Stimulated activated naive CD8-positive, alpha-beta T cell treated with anti-CD3 and anti-CD28 coated beads, Interleukin-15, Interleukin-2, amounts not matched to agents 100 ng/mL and 50 ng/mL, for 24 hours (primary cell): ENCODE measurements around the gene MVK.
A peak's percentile ranks its signal among the peaks of the same experiment; 100 is the strongest.

Source experiments
- H3K27ac Mint-ChIP-seq: one replicate; pipeline ENCODE4 v1.8.0; 2021; ENCODE audit warnings: mild to moderate bottlenecking, mixed read lengths
- H3K27me3 Mint-ChIP-seq: one replicate; pipeline ENCODE4 v1.8.0; 2021; ENCODE audit warnings: mixed read lengths
- H3K36me3 Mint-ChIP-seq: one replicate; pipeline ENCODE4 v1.8.0; 2021; ENCODE audit warnings: low read depth, mixed read lengths
- H3K4me1 Mint-ChIP-seq: one replicate; pipeline ENCODE4 v1.8.0; 2021; ENCODE audit warnings: low read depth, mixed read lengths
- H3K4me3 Mint-ChIP-seq: one replicate; pipeline ENCODE4 v1.8.0; 2021; ENCODE audit warnings: mild to moderate bottlenecking, mixed read lengths
- H3K9me3 Mint-ChIP-seq: one replicate; pipeline ENCODE4 v1.8.0; 2021; ENCODE audit warnings: mixed read lengths

The MVK gene

DNA sequence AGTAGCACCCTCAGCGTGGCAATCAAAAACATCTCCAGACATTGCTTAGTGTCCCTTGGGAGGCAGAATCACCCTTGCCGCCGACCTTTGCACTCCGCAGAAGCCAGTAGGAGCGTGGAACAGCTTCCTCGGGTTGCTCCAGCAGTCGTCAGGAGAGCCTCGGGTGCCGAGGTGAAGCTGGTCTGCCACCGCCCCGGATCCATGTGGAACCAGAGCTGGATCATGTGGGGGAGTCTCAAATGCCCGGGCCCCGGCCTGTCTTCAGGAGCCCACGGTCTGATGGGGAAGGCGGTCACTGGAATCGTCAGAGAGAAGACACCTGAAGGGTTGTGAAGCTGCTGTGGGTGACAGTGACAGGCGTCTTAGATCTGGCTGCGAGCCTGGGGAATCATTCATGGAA lies 14.3 kb downstream of the MVK start:
- Mint-ChIP-seq H3K4me1 (no peaks in the 10 kb centered on the region), H3K36me3 (peaks cover 15% of the 10 kb centered on the region), H3K27ac (no peak overlapping the region), H3K27me3 (no peaks in the 10 kb centered on the region), H3K4me3 (no peak overlapping the region), H3K9me3 (no peaks in the 10 kb centered on the region)

DNA sequence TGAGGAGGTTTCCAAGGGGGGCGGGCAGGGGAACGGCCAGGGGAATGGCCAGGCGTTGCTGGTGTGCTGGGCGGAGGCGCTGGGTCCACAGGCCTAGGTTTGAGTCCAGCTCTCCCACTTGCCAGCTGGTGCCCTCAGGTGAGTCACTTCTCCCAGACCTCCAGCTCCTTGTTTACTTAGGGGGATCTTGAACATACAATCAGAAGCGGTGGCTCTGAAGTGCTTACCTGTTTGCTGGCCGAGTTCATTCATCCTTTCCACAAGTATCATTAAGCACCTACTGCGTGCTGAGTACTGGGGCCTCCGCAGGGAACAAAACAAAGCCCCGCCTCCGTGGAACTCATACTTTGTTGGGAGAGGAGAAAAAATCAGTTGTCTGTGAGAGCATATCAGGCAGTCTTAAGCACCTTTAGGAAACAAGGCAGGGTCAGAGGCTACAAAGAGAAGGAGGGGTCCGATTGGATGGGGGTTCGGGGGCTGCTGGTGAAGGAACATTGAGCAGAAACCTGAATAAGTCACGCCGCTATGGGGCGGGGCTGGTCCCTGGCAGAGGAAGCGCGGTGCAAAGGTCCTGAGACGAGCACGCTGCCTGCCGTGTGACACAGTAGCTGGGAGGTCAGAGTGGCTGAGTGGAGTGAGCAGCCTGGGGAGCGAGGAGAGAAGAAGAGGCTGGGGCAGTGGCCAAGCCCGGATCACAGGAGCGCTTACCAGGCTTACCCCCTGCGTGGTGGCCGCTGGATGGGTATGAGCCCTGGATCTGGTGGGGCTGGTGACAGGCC lies 15.1 kb downstream of the MVK start:
- no peaks in the 10 kb centered on the region for H3K4me1 Mint-ChIP-seq
- no peaks in the 10 kb centered on the region for H3K27me3 Mint-ChIP-seq
- H3K36me3 Mint-ChIP-seq: peaks cover 14% of the 10 kb centered on the region
- H3K9me3 Mint-ChIP-seq: no peaks in the 10 kb centered on the region
- no peak overlapping the region for H3K4me3 Mint-ChIP-seq
- no peak overlapping the region for H3K27ac Mint-ChIP-seq

DNA sequence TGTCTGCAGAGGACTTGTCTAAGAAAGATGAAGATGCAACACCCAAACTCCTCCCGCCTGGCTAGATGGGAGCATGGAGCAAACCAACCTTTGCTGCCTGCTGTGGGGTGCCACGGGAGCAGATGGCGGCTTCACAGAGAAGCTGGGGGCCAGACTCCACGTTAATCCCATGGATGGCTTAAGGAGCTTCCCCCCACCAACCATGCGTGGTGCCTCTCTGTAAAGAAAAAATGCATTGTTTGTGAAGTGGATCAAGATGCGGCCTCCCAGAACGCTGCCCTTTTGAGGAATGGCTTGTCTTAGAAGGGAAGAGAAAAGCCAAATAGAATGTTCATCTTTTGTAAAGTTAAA lies 15.6 kb downstream of the MVK start:
- Mint-ChIP-seq H3K4me1 (peaks cover under 1% of the 10 kb centered on the region), H3K27ac (no peak overlapping the region), H3K9me3 (no peaks in the 10 kb centered on the region), H3K36me3 (peaks cover 9% of the 10 kb centered on the region), H3K4me3 (no peak overlapping the region), H3K27me3 (no peaks in the 10 kb centered on the region)

DNA sequence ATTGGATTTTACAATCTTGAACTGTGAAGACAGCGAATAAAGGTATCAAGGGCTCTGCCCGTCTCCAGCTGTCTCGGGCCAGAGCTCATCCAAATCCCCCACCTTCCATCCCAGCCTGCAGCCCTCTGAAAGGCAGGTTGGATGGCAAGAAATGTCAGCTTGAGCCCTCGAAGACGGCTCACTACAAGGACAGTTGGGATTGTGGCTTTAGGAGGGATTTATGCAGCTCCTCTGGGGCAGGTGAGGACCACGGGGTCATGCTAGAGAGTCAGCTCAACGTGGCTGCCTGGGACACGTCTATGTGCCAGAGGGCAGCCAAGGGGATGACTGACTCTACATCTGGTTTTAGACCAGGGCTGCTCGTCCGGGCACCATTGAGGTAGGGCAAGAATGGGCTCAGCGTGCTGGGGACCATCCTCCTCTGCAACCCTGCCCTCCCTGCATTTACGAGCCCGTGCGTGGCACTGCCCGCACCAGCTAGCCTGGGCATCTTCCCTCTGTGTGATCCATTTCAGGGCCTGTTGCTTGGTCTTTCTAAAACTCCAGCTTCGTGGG lies 16.2 kb downstream of the MVK start:
- Mint-ChIP-seq H3K4me3 (no peak overlapping the region), H3K36me3 (peaks cover 8% of the 10 kb centered on the region), H3K9me3 (no peaks in the 10 kb centered on the region), H3K27me3 (no peaks in the 10 kb centered on the region), H3K4me1 (peaks cover 6% of the 10 kb centered on the region), H3K27ac (no peak overlapping the region)

DNA sequence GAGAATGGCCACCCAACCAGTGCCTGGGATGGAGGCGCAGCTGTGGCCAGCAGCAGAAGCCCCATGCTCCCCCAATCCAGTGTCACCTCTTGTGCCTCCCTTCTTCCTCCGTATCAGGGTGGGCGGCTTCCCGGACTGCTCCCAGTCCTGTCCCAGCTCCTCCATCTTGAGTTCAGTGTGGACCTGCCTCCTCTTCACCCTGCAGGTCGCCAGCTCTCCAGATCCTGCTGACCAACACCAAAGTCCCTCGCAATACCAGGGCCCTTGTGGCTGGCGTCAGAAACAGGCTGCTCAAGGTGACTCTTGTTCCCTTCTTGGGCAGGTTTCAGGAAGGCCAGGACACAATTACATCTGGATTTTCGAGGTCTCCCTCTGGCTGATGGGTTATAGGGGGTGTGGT lies 17.0 kb downstream of the MVK start:
- Mint-ChIP-seq H3K4me1 (peaks cover 14% of the 10 kb centered on the region), H3K4me3 (no peak overlapping the region), H3K9me3 (no peaks in the 10 kb centered on the region), H3K27ac (no peak overlapping the region), H3K36me3 (peaks cover 8% of the 10 kb centered on the region), H3K27me3 (no peaks in the 10 kb centered on the region)

DNA sequence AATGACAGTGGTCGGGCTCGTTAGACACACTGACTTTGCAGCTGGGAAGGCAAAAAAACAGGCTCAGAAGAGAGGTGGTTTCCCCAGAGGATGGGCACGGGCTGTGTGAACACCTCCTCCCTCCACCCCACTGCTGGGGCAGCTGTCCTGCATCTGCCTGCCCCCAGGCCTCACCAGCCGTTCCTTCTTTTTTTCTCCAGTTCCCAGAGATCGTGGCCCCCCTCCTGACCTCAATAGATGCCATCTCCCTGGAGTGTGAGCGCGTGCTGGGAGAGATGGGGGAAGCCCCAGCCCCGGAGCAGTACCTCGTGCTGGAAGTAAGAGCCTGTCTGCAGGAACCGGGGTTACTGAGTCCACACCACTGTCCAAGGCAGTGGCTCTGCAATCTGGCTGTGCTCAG lies 17.4 kb downstream of the MVK start:
- Mint-ChIP-seq H3K27me3 (no peaks in the 10 kb centered on the region), H3K36me3 (peaks cover 8% of the 10 kb centered on the region), H3K4me1 (peaks cover 19% of the 10 kb centered on the region), H3K27ac (no peak overlapping the region), H3K9me3 (no peaks in the 10 kb centered on the region), H3K4me3 (no peak overlapping the region)

DNA sequence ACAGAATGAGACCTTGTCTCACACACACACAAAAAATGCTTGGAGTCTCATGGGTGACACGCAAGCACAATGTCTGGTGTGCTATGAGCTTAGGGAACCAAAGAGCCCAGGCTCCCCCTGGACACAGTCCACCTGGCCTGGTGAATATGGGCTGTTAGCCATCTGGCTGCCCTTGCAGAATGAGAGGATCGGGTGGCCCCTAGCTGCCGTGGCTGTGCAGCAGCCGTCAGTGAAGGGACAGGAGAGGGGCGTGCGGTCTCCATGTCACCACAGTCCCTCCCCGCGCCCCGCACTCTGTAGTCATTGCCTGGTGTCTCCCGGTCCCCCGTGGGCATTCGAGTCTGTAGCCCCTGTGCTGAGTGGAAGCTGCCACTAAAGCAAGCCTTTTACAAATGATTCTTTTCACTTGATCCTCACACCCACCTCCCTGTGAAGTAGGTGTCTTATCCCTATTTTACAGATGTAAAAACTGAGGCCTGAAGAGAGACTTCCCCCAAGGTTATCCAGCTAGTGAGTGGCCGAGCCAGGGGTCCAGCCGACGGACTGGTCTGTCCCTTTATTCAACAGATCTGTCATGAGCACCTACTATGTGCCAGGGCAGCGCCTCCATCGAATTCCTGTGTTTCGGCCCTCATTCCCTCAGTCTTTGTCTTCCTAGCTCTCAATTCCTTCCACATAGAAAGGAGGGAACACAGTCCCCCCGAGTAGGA lies 18.8 kb downstream of the MVK start:
- Mint-ChIP-seq H3K4me3 (no peak overlapping the region), H3K27ac (no peak overlapping the region), H3K4me1 (peaks cover 23% of the 10 kb centered on the region), H3K27me3 (no peaks in the 10 kb centered on the region), H3K36me3 (peaks cover 8% of the 10 kb centered on the region), H3K9me3 (no peaks in the 10 kb centered on the region)

DNA sequence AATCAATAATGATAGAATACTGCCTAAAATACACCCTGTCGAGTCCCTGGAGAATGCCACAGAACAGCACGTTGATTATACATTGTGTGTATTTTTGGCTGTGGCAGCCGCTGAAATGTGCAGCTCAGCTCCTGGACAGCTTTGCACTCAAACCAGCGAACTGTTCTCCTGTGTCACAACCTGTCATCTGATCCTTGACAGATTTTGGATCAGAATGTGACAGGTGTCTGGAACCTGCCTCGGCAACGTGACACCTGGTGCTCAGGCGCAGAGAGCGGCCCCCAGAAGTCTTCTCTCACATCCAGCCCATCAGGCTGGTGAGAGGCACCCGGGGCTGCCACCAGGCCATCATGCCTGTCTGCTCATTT lies 19.3 kb downstream of the MVK start:
- Mint-ChIP-seq H3K27ac (no peak overlapping the region), H3K4me3 (no peak overlapping the region), H3K9me3 (no peaks in the 10 kb centered on the region), H3K36me3 (peaks cover 8% of the 10 kb centered on the region), H3K27me3 (no peaks in the 10 kb centered on the region), H3K4me1 (peaks cover 28% of the 10 kb centered on the region)

DNA sequence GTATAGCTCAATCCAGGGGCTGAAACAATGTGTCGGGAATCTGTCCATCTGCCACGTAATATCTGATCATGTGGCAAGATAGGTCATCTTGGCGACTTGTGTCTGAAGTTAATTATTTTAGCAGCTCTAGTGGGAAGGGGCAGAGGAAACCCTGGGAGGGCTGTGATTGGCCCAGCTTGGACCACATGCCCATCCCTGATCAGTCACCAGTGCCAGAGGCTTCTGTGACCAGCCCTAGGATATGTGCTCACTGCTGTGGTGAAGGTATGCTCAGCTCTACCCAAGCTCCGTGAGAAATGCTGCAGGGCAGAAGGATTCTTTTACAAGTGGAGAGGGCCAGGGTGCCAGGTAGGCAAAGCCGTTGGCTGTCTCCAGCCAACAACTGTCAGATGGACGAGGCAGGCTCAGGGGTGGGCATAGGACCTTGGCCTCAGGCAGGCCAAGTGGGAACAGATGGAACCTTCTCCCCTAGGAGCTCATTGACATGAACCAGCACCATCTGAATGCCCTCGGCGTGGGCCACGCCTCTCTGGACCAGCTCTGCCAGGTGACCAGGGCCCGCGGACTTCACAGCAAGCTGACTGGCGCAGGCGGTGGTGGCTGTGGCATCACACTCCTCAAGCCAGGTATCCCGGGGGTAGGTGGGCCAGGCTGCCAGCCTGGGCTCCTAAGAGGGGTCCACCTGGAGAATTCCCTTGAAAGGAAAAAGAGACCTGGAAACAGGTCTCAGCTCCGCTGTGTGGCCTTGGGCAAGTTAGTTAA lies 21.1 kb downstream of the MVK start:
- H3K27ac Mint-ChIP-seq: no peak overlapping the region
- H3K36me3 Mint-ChIP-seq: no peaks in the 10 kb centered on the region
- H3K4me3 Mint-ChIP-seq: no peak overlapping the region

DNA sequence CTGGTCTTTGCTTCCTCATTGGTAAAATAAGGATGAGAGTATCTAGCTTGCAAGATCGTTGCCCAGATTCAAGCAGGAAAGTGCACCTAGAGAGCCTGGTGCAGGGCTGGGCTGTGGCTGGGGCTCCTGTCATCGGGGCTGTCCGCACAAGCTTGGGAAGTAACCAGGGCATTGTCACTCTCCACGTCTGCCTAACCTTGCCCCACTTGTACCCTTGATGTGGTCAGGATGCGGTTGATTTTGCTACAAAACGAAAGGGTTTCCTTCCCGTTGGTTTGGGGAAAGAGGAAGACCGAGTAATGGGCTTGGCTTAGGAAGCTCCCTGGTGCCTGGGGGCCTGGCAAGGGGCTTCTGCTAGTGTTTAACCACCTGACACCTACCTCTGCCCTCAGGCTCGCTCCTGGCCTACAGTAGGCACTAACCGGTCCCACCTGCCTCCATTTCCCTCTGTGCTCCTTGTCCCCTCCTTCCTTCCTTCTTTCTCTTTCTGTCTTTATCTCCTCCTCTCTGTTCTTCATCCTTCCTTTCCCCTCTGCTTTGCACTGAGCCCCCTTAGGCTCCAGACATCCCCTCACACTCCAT lies 21.8 kb downstream of the MVK start:
- Mint-ChIP-seq H3K9me3 (no peaks in the 10 kb centered on the region), H3K4me3 (no peak overlapping the region), H3K27ac (peak overlapping the region; percentile 63), H3K36me3 (no peaks in the 10 kb centered on the region), H3K4me1 (peaks cover 29% of the 10 kb centered on the region), H3K27me3 (no peaks in the 10 kb centered on the region)

More for the DNA sequence above, 21.1 kb downstream of the MVK start:
- no peaks in the 10 kb centered on the region for H3K27me3 Mint-ChIP-seq
- H3K4me1 Mint-ChIP-seq: peaks cover 29% of the 10 kb centered on the region
- H3K9me3 Mint-ChIP-seq: no peaks in the 10 kb centered on the region

DNA sequence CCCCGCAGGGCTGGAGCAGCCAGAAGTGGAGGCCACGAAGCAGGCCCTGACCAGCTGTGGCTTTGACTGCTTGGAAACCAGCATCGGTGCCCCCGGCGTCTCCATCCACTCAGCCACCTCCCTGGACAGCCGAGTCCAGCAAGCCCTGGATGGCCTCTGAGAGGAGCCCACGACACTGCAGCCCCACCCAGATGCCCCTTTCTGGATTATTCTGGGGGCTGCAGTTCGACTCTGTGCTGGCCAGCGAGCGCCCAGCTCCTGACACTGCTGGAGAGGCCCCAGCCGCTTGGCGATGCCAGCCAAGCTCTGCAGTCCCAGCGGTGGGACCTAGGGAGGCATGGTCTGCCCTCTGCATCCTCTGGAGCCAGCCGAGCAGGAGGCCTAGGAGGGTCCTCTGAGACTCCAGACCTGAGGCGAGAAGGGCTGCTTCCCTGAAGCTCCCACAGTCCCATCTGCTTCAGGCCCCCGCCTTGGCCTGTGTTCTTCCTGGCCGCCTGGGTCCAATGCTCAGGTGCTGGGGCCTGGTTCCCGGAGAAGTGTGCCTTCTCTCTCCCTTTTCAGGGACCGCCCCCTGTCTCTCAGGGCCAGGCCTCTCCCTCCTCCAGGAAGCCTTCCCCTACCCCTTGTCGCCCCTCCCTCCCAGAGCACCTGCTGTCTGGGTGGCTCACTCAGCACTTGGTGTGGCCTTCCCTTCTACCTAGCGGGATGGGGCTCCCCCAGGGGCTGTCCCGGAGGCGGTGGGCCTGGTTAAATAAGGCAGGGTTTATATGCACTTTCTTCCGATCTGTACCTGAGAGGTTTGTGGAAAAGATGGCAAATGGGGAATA lies 23.0 kb downstream of the MVK start:
- no peaks in the 10 kb centered on the region for H3K27me3 Mint-ChIP-seq
- H3K27ac Mint-ChIP-seq: no peak overlapping the region
- H3K36me3 Mint-ChIP-seq: no peaks in the 10 kb centered on the region
- H3K4me1 Mint-ChIP-seq: peaks cover 29% of the 10 kb centered on the region
- no peaks in the 10 kb centered on the region for H3K9me3 Mint-ChIP-seq
- no peak overlapping the region for H3K4me3 Mint-ChIP-seq

DNA sequence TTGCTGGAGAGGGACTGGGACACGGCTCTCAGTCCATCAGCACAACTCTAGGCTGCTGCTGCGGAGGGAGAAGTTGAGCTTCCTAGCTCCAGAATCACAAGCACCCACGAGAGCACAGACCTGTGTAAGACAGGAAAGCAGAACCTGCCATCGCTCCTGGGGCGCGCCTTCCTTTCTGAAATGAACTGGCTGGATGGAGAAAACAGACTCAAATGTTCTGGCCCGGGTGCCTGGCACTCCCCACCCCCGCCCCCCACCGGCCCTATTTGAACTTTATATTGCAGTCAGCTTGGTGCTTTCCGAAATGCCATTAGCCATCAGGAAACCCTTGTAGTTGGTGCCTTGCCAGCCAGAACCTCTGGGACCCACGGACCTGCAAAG lies 23.8 kb downstream of the MVK start:
- Mint-ChIP-seq H3K9me3 (no peaks in the 10 kb centered on the region), H3K27me3 (no peaks in the 10 kb centered on the region), H3K36me3 (no peaks in the 10 kb centered on the region), H3K27ac (no peak overlapping the region), H3K4me1 (peaks cover 29% of the 10 kb centered on the region), H3K4me3 (no peak overlapping the region)

DNA sequence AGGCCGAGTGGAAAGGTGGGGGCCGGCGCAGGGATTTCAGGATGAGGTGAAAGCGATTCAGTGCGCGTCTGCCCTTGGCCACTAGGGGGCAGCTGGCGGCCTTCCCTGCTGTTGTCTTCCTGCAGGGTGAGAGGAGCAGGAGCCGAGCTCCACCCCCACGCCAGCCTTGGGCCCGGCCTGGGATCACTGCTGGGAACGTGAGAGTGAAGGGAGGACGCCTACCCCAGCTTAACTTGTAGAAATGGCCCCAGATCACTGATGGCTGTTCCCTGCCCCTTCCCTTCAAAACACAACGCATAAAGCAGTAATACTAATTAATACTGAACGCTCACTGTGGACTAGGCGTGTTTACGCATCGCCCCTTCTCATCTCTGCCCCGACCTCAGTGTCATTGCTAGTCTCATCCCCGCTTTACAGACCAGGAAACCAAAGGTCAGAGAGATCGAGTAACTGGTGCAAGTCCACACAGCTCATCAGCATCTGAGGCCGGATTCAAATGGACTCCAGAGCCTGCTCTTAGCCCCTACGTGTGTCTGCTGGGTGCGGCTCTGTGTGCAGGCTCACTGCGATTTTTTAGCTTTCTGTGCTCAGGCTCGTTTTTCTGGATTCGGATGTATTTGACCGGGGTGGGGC lies 24.3 kb downstream of the MVK start:
- H3K9me3 Mint-ChIP-seq: no peaks in the 10 kb centered on the region
- H3K27ac Mint-ChIP-seq: no peak overlapping the region
- peaks cover 29% of the 10 kb centered on the region for H3K4me1 Mint-ChIP-seq
- no peaks in the 10 kb centered on the region for H3K27me3 Mint-ChIP-seq
- no peak overlapping the region for H3K4me3 Mint-ChIP-seq
- no peaks in the 10 kb centered on the region for H3K36me3 Mint-ChIP-seq

DNA sequence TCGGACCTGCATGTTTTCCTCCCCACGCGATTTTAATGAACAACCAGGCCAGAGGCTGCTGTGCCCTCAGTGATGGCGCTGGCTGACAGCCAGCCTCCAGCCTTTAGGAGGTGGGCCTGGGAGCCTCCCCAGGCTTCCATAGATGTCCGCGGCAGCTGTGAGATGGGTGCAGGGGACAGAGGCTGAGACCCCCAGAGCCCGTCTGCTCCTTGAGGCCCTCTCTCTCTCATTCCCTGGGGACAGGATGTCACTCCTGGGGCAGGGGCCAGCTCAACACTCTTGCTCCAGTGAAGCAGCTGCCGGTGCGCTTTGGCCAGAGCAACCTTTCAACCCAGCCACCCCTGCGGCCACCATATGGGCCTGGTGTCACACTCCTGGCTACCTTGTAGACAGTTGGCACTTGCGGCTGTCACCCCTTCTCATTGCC lies 24.8 kb downstream of the MVK start:
- peaks cover 29% of the 10 kb centered on the region for H3K4me1 Mint-ChIP-seq
- H3K27me3 Mint-ChIP-seq: no peaks in the 10 kb centered on the region
- H3K27ac Mint-ChIP-seq: no peak overlapping the region
- H3K4me3 Mint-ChIP-seq: no peak overlapping the region
- H3K36me3 Mint-ChIP-seq: no peaks in the 10 kb centered on the region
- H3K9me3 Mint-ChIP-seq: no peaks in the 10 kb centered on the region
